ENCODE results near the gene CEP131.

Gene CEP131

GRCh38 chr17:81232616-81233241, 10.0 kb upstream of the CEP131 start:
- Mint-ChIP-seq H3K4me1 (peaks cover 2% of the 10 kb centered on the region), H3K27ac (no peak overlapping the region), H3K36me3 (ENCODE audit: low read depth) (peaks cover 26% of the 10 kb centered on the region), H3K9me3 (no peaks in the 10 kb centered on the region), H3K27me3 (ENCODE audit: low read depth) (no peaks in the 10 kb centered on the region), H3K4me3 (no peak overlapping the region)
- TF ChIP-seq CTCF (IDR thresholded peaks at IDR 0.05; ENCODE audit: unreplicated experiment in 3 of 3) = no peak

- Mint-ChIP-seq H3K9me3 (no peaks in the 10 kb centered on the region), H3K27me3 (ENCODE audit: low read depth) (no peaks in the 10 kb centered on the region), H3K36me3 (ENCODE audit: low read depth) (peaks cover 28% of the 10 kb centered on the region), H3K27ac (no peak overlapping the region), H3K4me3 (no peak overlapping the region), H3K4me1 (no peaks in the 10 kb centered on the region)
- no peak for TF ChIP-seq CTCF (IDR thresholded peaks at IDR 0.05; ENCODE audit: unreplicated experiment in 3 of 3)
Observed at GRCh38 chr17:81231766-81232581, 9.2 kb upstream of the CEP131 start.

GRCh38 chr17:81231121-81231645, 8.4 kb upstream of the CEP131 start:
- Mint-ChIP-seq H3K4me3 (no peak overlapping the region), H3K4me1 (no peaks in the 10 kb centered on the region), H3K27me3 (ENCODE audit: low read depth) (no peaks in the 10 kb centered on the region), H3K9me3 (no peaks in the 10 kb centered on the region), H3K36me3 (ENCODE audit: low read depth) (peaks cover 28% of the 10 kb centered on the region), H3K27ac (no peak overlapping the region)
- TF ChIP-seq CTCF (IDR thresholded peaks at IDR 0.05; ENCODE audit: unreplicated experiment in 3 of 3) = no peak

GRCh38 chr17:81230043-81230820, 7.5 kb upstream of the CEP131 start:
- Mint-ChIP-seq H3K36me3 (ENCODE audit: low read depth) (peaks cover 28% of the 10 kb centered on the region), H3K4me3 (no peak overlapping the region), H3K27ac (no peak overlapping the region), H3K27me3 (ENCODE audit: low read depth) (no peaks in the 10 kb centered on the region), H3K4me1 (no peaks in the 10 kb centered on the region), H3K9me3 (no peaks in the 10 kb centered on the region)
- TF ChIP-seq CTCF (IDR thresholded peaks at IDR 0.05; ENCODE audit: unreplicated experiment in 3 of 3) = peak in 1 of 3 experiments; percentile 15

GRCh38 chr17:81229666-81229920, 6.8 kb upstream of the CEP131 start:
- no peak for TF ChIP-seq CTCF (IDR thresholded peaks at IDR 0.05; ENCODE audit: unreplicated experiment in 3 of 3)
- Mint-ChIP-seq H3K27ac (no peak overlapping the region), H3K27me3 (ENCODE audit: low read depth) (no peaks in the 10 kb centered on the region), H3K4me1 (no peaks in the 10 kb centered on the region), H3K4me3 (no peak overlapping the region), H3K9me3 (no peaks in the 10 kb centered on the region), H3K36me3 (ENCODE audit: low read depth) (peaks cover 22% of the 10 kb centered on the region)

Measured in nephron (organoid).